Lower lobe of right lung (tissue), 2 donors: ENCODE measurements around the gene TAS1R1. TPM values are rescaled to one million over a fixed set of nuclear protein-coding genes. Genes with fewer than 3 reads are reported as not detected.
"Not testable (repeated sequence)": the region's sequence is repeated elsewhere in the genome, so short reads cannot be mapped to it uniquely, and the experiment has no call there.

Experiments
- ATAC-seq, 2 donors: fragments of 200-7000 bp; cut with Tn5 transposase; one replicate each; pipeline ENCODE4 v1.9.1; 2020 to 2022; ENCODE audit warnings: mild to moderate bottlenecking in 2 of 2, moderate library complexity in 2 of 2
- DNase-seq: peaks from one replicate; pipeline ENCODE4 v3.0.0-alpha.2; 2020
- H3K27ac ChIP-seq: fragments of 200-600 bp; one replicate; pipeline ENCODE4 v1.8.0; 2022
- H3K27me3 ChIP-seq: fragments of 200-600 bp; one replicate; pipeline ENCODE4 v1.8.0; 2022; ENCODE audit warnings: low read depth
- H3K36me3 ChIP-seq: fragments of 200-600 bp; one replicate; pipeline ENCODE4 v1.8.0; 2022; ENCODE audit warnings: mild to moderate bottlenecking
- H3K4me1 ChIP-seq: fragments of 200-600 bp; one replicate; pipeline ENCODE4 v1.8.0; 2022
- H3K4me3 ChIP-seq: fragments of 200-600 bp; one replicate; pipeline ENCODE4 v1.8.0; 2022; ENCODE audit warnings: mild to moderate bottlenecking
- H3K9me3 ChIP-seq: fragments of 200-600 bp; one replicate; pipeline ENCODE4 v1.8.0; 2022
- CTCF ChIP-seq: fragments of 200-600 bp; IDR thresholded peaks from one replicate; pipeline ENCODE4 v1.8.0; 2022; ENCODE audit warnings: antibody characterized with exemption, mild to moderate bottlenecking
- intact Hi-C: fragments of 100-400 bp; cut with DNase I; formaldehyde crosslinking; loops from one replicate; pipeline ENCODE4 v1.11.0; 2022
- total RNA-seq: library from RNA; stranded (reverse); fragmentation: NEBNext Ultra II Directional; extraction: Animal tissue kit (Norgen Biotek cat#: 25700); gene quantifications from one replicate; pipeline ENCODE4 v1.2.1, GENCODE V29; 2021
- donor health status: DM: no; HTN: yes; CAD: no; lungs with severe emphysema.

The TAS1R1 gene
- total RNA-seq, 1 donor from 2014 or later: 0.27 TPM

DNA sequence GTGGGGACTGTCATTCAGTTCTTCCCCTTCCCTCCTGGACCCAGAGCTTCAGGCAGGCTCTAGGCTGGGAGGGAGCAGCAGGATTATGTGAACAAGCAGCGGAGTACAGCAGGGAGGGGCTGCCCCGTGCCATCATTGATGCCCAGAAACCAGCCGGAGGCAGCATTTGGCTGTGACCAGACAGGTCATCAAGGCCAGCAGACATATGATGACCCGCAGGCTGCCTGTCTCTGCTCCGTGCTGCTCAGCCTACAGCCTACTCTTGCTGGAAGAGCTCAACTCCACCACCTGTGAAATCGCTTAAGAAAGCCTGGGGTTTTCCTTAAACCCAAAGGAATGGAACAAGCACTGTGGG, 42.6 kb downstream of the TAS1R1 start:
- H3K27ac ChIP-seq: no peak overlapping the region
- H3K4me1 ChIP-seq: peaks cover 49% of the 10 kb centered on the region
- H3K27me3 ChIP-seq: no peaks in the 10 kb centered on the region
- intact Hi-C loops: no loop called here
- H3K9me3 ChIP-seq: no peaks in the 10 kb centered on the region
- no peak for DNase-seq
- peaks cover 69% of the 10 kb centered on the region for H3K36me3 ChIP-seq
- no peak for TF ChIP-seq CTCF
- no peak overlapping the region for H3K4me3 ChIP-seq
- ATAC-seq: no peak

DNA sequence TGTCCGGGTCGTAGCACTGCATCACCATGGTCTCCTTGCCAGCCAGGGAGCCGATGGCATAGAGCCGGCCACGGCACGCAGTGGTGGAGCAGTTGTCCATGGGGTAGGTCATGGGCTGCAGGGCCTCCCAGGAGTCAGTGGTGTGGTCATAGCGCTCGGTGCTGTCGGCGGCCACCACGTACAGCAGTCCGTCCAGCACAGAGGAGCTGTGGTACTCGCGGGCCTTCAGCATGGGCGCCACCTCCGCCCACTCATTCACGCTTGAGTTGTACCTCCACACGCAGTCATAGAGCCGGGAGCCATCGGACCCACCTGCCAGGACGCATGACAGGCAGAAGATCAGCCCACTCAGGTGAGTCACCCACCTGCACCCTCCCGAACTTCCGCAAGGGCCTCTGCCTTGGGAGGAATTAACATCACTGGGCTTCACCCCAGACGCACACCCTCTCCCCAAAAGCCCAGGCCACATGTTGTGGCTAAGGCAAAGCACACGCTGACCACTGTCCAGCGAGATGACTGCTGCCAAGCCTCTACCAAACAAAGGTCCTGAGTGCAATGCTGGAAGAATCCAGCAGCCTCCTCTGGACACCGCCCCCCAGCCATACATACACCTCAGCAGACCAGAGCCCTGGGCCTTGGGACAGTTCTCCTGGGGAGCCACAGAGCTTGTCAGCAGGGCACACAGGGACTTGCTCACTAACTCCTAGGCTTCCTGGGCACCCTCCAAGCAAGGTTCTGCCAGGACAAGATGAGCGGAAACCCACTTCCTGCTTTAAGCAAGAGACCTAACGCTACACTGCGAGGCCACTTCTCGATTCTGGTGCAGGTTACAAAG, 44.3 kb downstream of the TAS1R1 start:
- TF ChIP-seq CTCF: no peak
- DNase-seq: no peak
- H3K27ac ChIP-seq: peak overlapping the region; percentile 100
- peaks cover 53% of the 10 kb centered on the region for H3K36me3 ChIP-seq
- no peaks in the 10 kb centered on the region for H3K27me3 ChIP-seq
- H3K9me3 ChIP-seq: no peaks in the 10 kb centered on the region
- H3K4me1 ChIP-seq: peaks cover 60% of the 10 kb centered on the region
- intact Hi-C loops: no loop called here
- no peak for ATAC-seq
- peak overlapping the region; percentile 92 for H3K4me3 ChIP-seq

DNA sequence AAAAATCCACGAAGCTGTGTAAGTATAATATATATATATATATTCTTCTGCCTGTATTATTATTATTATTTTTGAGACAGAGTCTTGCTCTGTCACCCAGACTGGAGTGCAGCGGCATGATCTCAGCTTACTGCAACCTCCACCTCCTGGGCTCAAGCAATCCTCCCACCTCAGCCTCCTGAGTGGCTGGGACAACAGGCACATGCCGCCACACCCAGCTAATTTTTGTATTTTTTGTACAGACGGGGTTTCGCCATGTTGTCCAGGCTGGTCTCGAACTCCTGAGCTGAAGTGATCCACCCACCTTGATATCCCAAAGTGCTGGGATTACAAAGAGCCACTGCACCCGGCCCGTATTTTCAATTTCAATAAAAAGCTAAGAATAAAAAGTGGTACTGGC, 44.9 kb downstream of the TAS1R1 start:
- ATAC-seq, H3K9me3 ChIP-seq, H3K27me3 ChIP-seq, intact Hi-C loops, DNase-seq: not testable (repeated sequence)
- peaks cover 66% of the 10 kb centered on the region for H3K4me1 ChIP-seq
- peak overlapping the region; percentile 100 for H3K27ac ChIP-seq
- peaks cover 47% of the 10 kb centered on the region for H3K36me3 ChIP-seq
- peak overlapping the region; percentile 92 for H3K4me3 ChIP-seq

DNA sequence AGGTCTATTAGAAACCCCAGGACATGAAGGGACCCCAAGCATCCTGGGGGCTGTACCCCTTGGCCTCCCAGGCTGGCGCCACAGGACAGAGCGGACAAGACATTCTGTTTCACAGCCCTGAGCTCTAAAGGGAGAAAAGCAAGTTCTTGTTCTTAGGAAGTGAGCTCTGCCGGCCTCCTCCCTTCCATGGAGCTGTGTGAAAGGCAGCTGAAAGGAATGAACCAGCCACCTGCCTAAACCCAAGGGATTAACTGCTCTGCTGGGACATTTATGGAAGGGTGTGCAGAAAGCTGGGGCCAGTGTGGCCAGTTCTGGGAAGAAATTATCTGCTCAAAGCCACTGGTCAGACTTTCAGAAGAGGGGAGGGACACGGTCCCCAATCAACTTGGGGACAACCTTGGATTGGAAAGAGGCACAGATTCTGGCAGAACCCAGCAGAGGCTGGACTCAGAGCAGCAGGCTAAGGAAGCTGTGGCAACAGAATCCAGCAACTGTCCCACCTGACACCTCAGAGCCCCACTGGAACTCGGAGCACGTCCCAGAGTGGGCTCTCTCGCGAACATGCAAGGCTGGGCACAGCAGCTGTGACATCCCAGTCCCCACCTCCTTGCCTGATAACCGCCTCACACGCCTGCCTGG, 45.4 kb downstream of the TAS1R1 start:
- intact Hi-C loops: no loop called here
- H3K9me3 ChIP-seq: no peaks in the 10 kb centered on the region
- peaks cover 71% of the 10 kb centered on the region for H3K4me1 ChIP-seq
- DNase-seq: no peak
- H3K4me3 ChIP-seq: peak overlapping the region; percentile 92
- TF ChIP-seq CTCF: no peak
- no peaks in the 10 kb centered on the region for H3K27me3 ChIP-seq
- H3K27ac ChIP-seq: peak overlapping the region; percentile 100
- peaks cover 41% of the 10 kb centered on the region for H3K36me3 ChIP-seq
- no peak for ATAC-seq

- intact Hi-C loops: no loop called here
- no peak for TF ChIP-seq CTCF
- H3K4me1 ChIP-seq: peaks cover 67% of the 10 kb centered on the region
- H3K9me3 ChIP-seq: no peaks in the 10 kb centered on the region
- H3K27me3 ChIP-seq: no peaks in the 10 kb centered on the region
- DNase-seq (peak; percentile 75), ATAC-seq (peak; percentile 48 to 54)
- peak overlapping the region; percentile 100 for H3K27ac ChIP-seq
- peaks cover 34% of the 10 kb centered on the region for H3K36me3 ChIP-seq
- H3K4me3 ChIP-seq: peak overlapping the region; percentile 92
Measured at GRCh38 chr1:6601049-6601922, 46.2 kb downstream of the TAS1R1 start.
